Heart left ventricle (tissue), 16 donors: Measurements from ENCODE around the gene SPON2. TPM values are rescaled to one million over a fixed set of nuclear protein-coding genes. Genes with fewer than 3 reads are reported as not detected.

Source experiments
- ATAC-seq, 4 donors: fragments of 200-7000 bp; cut with Tn5 transposase; one replicate each; pipeline ENCODE4 v1.9.1; 2020 to 2022; ENCODE audit warnings: moderate library complexity in 4 of 4, mild to moderate bottlenecking in 3 of 4, moderate number of reproducible peaks in 1 of 4
- DNase-seq, 5 donors: peaks; one replicate each; pipeline ENCODE4 v3.0.0-alpha.2; 2020
- H3K27ac ChIP-seq, 12 donors: fragments of 200-600 bp; sonication (generic) in 4 of 12; one replicate each; pipeline versions ENCODE4 v1.5.0 to v1.8.0; 2016 to 2022; ENCODE audit warnings: mild to moderate bottlenecking in 2 of 12
- H3K27me3 ChIP-seq, 9 donors: fragments of 200-600 bp; sonication (generic) in 2 of 9; one replicate each; pipeline versions ENCODE4 v1.5.1 to v1.8.0; 2016 to 2022; ENCODE audit warnings: mild to moderate bottlenecking in 3 of 9
- H3K36me3 ChIP-seq, 9 donors: fragments of 200-600 bp; sonication (generic) in 2 of 9; one replicate each; pipeline versions ENCODE4 v1.5.0 to v1.8.0; 2018 to 2022; ENCODE audit warnings: mild to moderate bottlenecking in 2 of 9
- H3K4me1 ChIP-seq, 12 donors: fragments of 200-600 bp; sonication (generic) in 4 of 12; one replicate each; pipeline versions ENCODE4 v1.5.0 to v1.8.0; 2016 to 2022; ENCODE audit warnings: mild to moderate bottlenecking in 3 of 12
- H3K4me3 ChIP-seq, 12 donors: fragments of 200-600 bp; sonication (generic) in 4 of 12; one replicate each; pipeline versions ENCODE4 v1.5.0 to v1.8.0; 2017 to 2022; ENCODE audit warnings: mild to moderate bottlenecking in 9 of 12, moderate library complexity in 4 of 12
- H3K9me3 ChIP-seq, 12 donors: fragments of 200-600 bp; sonication (generic) in 4 of 12; one replicate each; pipeline versions ENCODE4 v1.5.0 to v1.8.0; 2016 to 2022; ENCODE audit warnings: mild to moderate bottlenecking in 1 of 12
- POLR2A ChIP-seq, 2 donors: fragments of 450-650 bp; IDR thresholded peaks; one replicate each; pipeline ENCODE4 v1.6.1; 2017; ENCODE audit warnings: antibody characterized with exemption in 2 of 2, mild to moderate bottlenecking in 2 of 2, moderate library complexity in 2 of 2
- WGBS, 4 donors: extraction: QIAGEN DNeasy Blood & Tissue Kit in 2 of 4; methylation state at CpG; one replicate each; pipeline versions ENCODE4 v1.1.5 to v1.1.7; 2013 to 2018; 5-methylcytosine and 5-hydroxymethylcytosine counted together
- intact Hi-C, 10 donors: fragments of 100-400 bp; cut with DNase I; formaldehyde crosslinking; loops; one replicate each; pipeline versions ENCODE4 v1.11.1 to v1.14.2; 2022
- polyA plus RNA-seq, 2 donors: library from polyadenylated mRNA; stranded (reverse); fragments of 200-250 nt; gene quantifications; one replicate each; pipeline ENCODE4 v1.2.3, GENCODE V29; 2013
- total RNA-seq, 9 donors: library from RNA; depleted of rRNA in 2 of 9; stranded (reverse); fragments of >200 nt in 2 of 9; fragmentation: NEBNext Ultra II Directional in 3 of 9; extraction: Animal tissue kit (Norgen Biotek cat#: 25700) in 3 of 9; gene quantifications; one replicate each; pipeline versions ENCODE4 v1.1.0 to v1.2.4, GENCODE V29; 2016 to 2023
- TF ChIP-seq, protein P1 (sequence below), 12 donors: fragments of 200-600 bp; sonication (generic) in 4 of 12; IDR thresholded peaks; one replicate each; pipeline versions ENCODE4 v1.5.0 to v1.8.0; 2018 to 2022; ENCODE audit warnings: antibody characterized with exemption in 12 of 12, mild to moderate bottlenecking in 5 of 12
- donor health status: ischemic (EF 13 %, LVEDD 7.1; RV severe dilation, severe dysfunction).
- donor health status: healthy with polysubstance abuse.
- donor health status: DM: no; HTN: yes; CAD: no.
- donor health status: DM: no; HTN: no; CAD: no.
- donor health status: ischemic (EF 25% LVEDD 6.9; RV normal size, moderate dysfunction).
- donor health status: ischemic (EF 25% LVEDD 5.7; RV mildly dilated, moderate dysfunction).
- donor health status: healthy.
- donor health status: DM: yes; HTN: yes; CAD: no.
- donor health status: ischemic (EF 35%, LVEDD 5.7; RV mildly dilated, moderate dysfunction).
- donor health status: nonischemic (EF 11% LVEDD 7.7; RV severe dilation, severe dysfunction).
- donor health status: DM: yes; HTN: yes; CAD: no.
- donor health status: PGD.
- donor health status: ischemic (EF 29% LVEDD 5.4; RV normal size, mild dysfunction).
- donor health status: nonischemic (EF 23%, LVEDD 6.1; RV moderate dilation, normal function).

SPON2 gene
- total and polyA plus RNA-seq, 11 donors = 7.8 to 36.3 (median 13.7) TPM

DNA sequence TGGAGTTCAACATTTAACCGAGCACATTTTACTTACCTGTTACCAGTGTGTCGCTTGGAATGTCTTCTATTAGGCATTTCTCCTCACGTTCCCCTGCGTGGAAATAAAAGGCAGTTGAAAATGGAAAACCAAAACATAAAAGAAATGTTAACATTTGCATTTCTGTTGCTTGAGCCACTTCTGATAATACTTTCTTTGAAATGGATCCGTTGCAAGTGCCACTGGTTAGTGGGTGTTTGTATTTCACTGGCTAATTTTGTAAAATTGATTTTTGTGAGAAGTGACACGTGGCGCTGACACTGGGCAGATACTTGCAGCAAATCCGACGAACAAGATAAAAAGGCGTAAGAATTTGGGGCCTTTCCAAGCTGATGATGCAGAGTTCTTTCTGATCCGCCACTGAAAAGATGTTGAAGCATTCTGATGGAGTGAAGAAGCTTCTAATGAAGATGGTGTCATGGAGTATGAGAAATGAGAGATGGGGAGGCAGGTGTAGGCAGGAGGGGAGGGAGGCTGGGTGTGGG is 18.8 kb downstream of the SPON2 start:
- DNase-seq (no peak), ATAC-seq (no peak)
- Histone ChIP-seq H3K9me3 (peaks cover 0 to 14% (median 8%) of the 10 kb centered on the region in 12 donors), H3K4me1 (peaks cover 0 to 15% (median 1%) of the 10 kb centered on the region in 12 donors), H3K27me3 (peaks cover 0 to 10% (median 0%) of the 10 kb centered on the region in 9 donors), H3K4me3 (no peak overlapping the region), H3K36me3 (no peaks in the 10 kb centered on the region), H3K27ac (no peak overlapping the region)
- intact Hi-C loops = no loop called here
- TF ChIP-seq, protein P1, sequence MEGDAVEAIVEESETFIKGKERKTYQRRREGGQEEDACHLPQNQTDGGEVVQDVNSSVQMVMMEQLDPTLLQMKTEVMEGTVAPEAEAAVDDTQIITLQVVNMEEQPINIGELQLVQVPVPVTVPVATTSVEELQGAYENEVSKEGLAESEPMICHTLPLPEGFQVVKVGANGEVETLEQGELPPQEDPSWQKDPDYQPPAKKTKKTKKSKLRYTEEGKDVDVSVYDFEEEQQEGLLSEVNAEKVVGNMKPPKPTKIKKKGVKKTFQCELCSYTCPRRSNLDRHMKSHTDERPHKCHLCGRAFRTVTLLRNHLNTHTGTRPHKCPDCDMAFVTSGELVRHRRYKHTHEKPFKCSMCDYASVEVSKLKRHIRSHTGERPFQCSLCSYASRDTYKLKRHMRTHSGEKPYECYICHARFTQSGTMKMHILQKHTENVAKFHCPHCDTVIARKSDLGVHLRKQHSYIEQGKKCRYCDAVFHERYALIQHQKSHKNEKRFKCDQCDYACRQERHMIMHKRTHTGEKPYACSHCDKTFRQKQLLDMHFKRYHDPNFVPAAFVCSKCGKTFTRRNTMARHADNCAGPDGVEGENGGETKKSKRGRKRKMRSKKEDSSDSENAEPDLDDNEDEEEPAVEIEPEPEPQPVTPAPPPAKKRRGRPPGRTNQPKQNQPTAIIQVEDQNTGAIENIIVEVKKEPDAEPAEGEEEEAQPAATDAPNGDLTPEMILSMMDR (IDR thresholded peaks at IDR 0.05) = no peak
- TF ChIP-seq POLR2A (IDR thresholded peaks at IDR 0.05) = no peak
- WGBS, 4 donors = 63 to 73% (median 67%) methylated on average over 11 of the region's 11 CpGs

DNA sequence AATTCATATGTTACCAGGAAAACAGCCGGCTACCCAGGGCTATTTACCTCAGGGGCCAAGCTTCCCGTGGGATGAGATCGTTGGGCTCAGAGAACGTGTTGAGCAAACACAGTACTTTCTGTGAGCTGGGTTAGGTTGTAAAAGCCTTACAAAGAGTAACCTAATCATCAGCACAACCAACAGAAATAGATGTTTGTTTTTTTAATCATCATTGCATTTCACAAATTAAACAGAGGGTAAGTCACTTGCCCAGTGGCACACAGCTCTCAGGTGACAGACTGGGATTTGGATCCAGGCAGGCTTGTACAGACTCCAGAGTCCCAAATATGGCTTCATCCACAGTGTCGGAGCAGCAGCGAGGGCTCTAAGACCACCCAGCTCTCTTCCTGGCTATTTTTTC is 20.1 kb downstream of the SPON2 start:
- Histone ChIP-seq H3K27me3 (peaks cover 0 to 10% (median 0%) of the 10 kb centered on the region in 9 donors), H3K4me1 (peaks cover 0 to 15% (median 1%) of the 10 kb centered on the region in 12 donors), H3K27ac (no peak overlapping the region), H3K36me3 (no peaks in the 10 kb centered on the region), H3K9me3 (peaks cover 0 to 2% (median 0%) of the 10 kb centered on the region in 12 donors), H3K4me3 (no peak overlapping the region)
- intact Hi-C loops = no loop called here
- DNase-seq (no peak), ATAC-seq (no peak)
- TF ChIP-seq, protein P1 (IDR thresholded peaks at IDR 0.05) = no peak
- TF ChIP-seq POLR2A (IDR thresholded peaks at IDR 0.05) = no peak
- WGBS, 4 donors = 60 to 73% (median 68%) methylated on average over 6 of the region's 6 CpGs

- H3K9me3 ChIP-seq = no peaks in the 10 kb centered on the region
- ATAC-seq (no peak), DNase-seq (no peak)
- intact Hi-C loops = no loop called here
- H3K27me3 ChIP-seq = peaks cover 0 to 10% (median 0%) of the 10 kb centered on the region in 9 donors
- no peak overlapping the region for H3K4me3 ChIP-seq
- peaks cover 0 to 15% (median 1%) of the 10 kb centered on the region in 12 donors for H3K4me1 ChIP-seq
- TF ChIP-seq POLR2A (IDR thresholded peaks at IDR 0.05) = no peak
- TF ChIP-seq, protein P1 (IDR thresholded peaks at IDR 0.05) = no peak
- whole genome bisulfite sequencing, 4 donors = 83 to 95% (median 90%) methylated on average over 1 to 6 of the region's 6 CpGs
- H3K27ac ChIP-seq = no peak overlapping the region
- no peaks in the 10 kb centered on the region for H3K36me3 ChIP-seq
Measured at GRCh38 chr4:1151541-1151940, 20.8 kb downstream of the SPON2 start.

GRCh38 chr4:1150875-1151274 is 21.5 kb downstream of the SPON2 start:
- Histone ChIP-seq H3K4me3 (no peak overlapping the region), H3K9me3 (no peaks in the 10 kb centered on the region), H3K4me1 (peaks cover 0 to 15% (median 1%) of the 10 kb centered on the region in 12 donors), H3K27ac (no peak overlapping the region), H3K27me3 (peaks cover 0 to 10% (median 0%) of the 10 kb centered on the region in 9 donors), H3K36me3 (no peaks in the 10 kb centered on the region)
- 50 to 91% (median 73%) methylated on average over 2 to 3 of the region's 3 CpGs for WGBS, 4 donors
- ATAC-seq = no peak
- no peak for DNase-seq
- intact Hi-C loops = no loop called here
- TF ChIP-seq, protein P1 (IDR thresholded peaks at IDR 0.05) = no peak
- no peak for TF ChIP-seq POLR2A (IDR thresholded peaks at IDR 0.05)
